AML-193 (cell line): ENCODE measurements around the gene YDJC.

Experiments used
- DNase-seq, 2 experiments: peaks; one replicate each; lab custom pipeline; 2025; lab: John Stamatoyannopoulos, UW

YDJC gene

GRCh38 chr22:21579474-21579851 is 50.4 kb downstream of the YDJC start:
- DNase-seq, result no peak
